Measurements from ENCODE around the gene TMEM247. TPM values are rescaled to one million over a fixed set of nuclear protein-coding genes. Genes with fewer than 3 reads are reported as not detected.

Gene TMEM247
- total RNA-seq, 1 donor from 2014 or later, result not detected

GRCh38 chr2:46500801-46501200, 21.4 kb downstream of the TMEM247 start:
- no peak for TF ChIP-seq CTCF (conservative IDR thresholded peaks at IDR 0.05)
- H3K9me3 Mint-ChIP-seq, result no peaks in the 10 kb centered on the region
- peaks cover 33% of the 10 kb centered on the region for H3K27me3 Mint-ChIP-seq
- no peak for DNase-seq (ENCODE audit: extremely low spot score, unreplicated experiment)
- H3K4me1 Mint-ChIP-seq (ENCODE audit: unreplicated experiment), result peaks cover 13% of the 10 kb centered on the region
- H3K36me3 Mint-ChIP-seq, result no peaks in the 10 kb centered on the region
- no peak overlapping the region for H3K27ac Mint-ChIP-seq
- no peak overlapping the region for H3K4me3 Mint-ChIP-seq

GRCh38 chr2:46502291-46502885, 23.0 kb downstream of the TMEM247 start:
- H3K4me1 Mint-ChIP-seq (ENCODE audit: unreplicated experiment), result peaks cover 13% of the 10 kb centered on the region
- no peak for DNase-seq (ENCODE audit: extremely low spot score, unreplicated experiment)
- no peaks in the 10 kb centered on the region for H3K36me3 Mint-ChIP-seq
- TF ChIP-seq CTCF (conservative IDR thresholded peaks at IDR 0.05), result no peak
- H3K27ac Mint-ChIP-seq, result no peak overlapping the region
- no peak overlapping the region for H3K4me3 Mint-ChIP-seq
- H3K9me3 Mint-ChIP-seq, result no peaks in the 10 kb centered on the region
- peaks cover 26% of the 10 kb centered on the region for H3K27me3 Mint-ChIP-seq

- Mint-ChIP-seq H3K36me3 (no peaks in the 10 kb centered on the region), H3K27ac (no peak overlapping the region), H3K27me3 (peaks cover 20% of the 10 kb centered on the region), H3K4me1 (ENCODE audit: unreplicated experiment) (peaks cover 9% of the 10 kb centered on the region), H3K4me3 (no peak overlapping the region), H3K9me3 (peaks cover under 1% of the 10 kb centered on the region)
- no peak for DNase-seq (ENCODE audit: extremely low spot score, unreplicated experiment)
- TF ChIP-seq CTCF (conservative IDR thresholded peaks at IDR 0.05), result no peak
These were observed 24.3 kb downstream of the TMEM247 start for GRCh38 chr2:46503686-46504085.

- no peak for DNase-seq (ENCODE audit: extremely low spot score, unreplicated experiment)
- Mint-ChIP-seq H3K4me3 (no peak overlapping the region), H3K9me3 (peaks cover 4% of the 10 kb centered on the region), H3K27ac (no peak overlapping the region), H3K36me3 (no peaks in the 10 kb centered on the region), H3K27me3 (peaks cover 17% of the 10 kb centered on the region), H3K4me1 (ENCODE audit: unreplicated experiment) (peaks cover 9% of the 10 kb centered on the region)
- no peak for TF ChIP-seq CTCF (conservative IDR thresholded peaks at IDR 0.05)
These were observed 24.9 kb downstream of the TMEM247 start for GRCh38 chr2:46504221-46504620.

GRCh38 chr2:46504685-46505471, 25.5 kb downstream of the TMEM247 start:
- Mint-ChIP-seq H3K4me1 (ENCODE audit: unreplicated experiment) (peaks cover 4% of the 10 kb centered on the region), H3K27ac (no peak overlapping the region), H3K36me3 (no peaks in the 10 kb centered on the region), H3K27me3 (peaks cover 12% of the 10 kb centered on the region), H3K9me3 (peaks cover 4% of the 10 kb centered on the region), H3K4me3 (no peak overlapping the region)
- no peak for TF ChIP-seq CTCF (conservative IDR thresholded peaks at IDR 0.05)
- DNase-seq (ENCODE audit: extremely low spot score, unreplicated experiment), result no peak

Data from type B pancreatic cell (in vitro differentiated cells).